ENCODE data around the gene THSD7B.
"Not testable (repeated sequence)": the region's sequence is repeated elsewhere in the genome, so short reads cannot be mapped to it uniquely, and the experiment has no call there.

Gene THSD7B

DNA sequence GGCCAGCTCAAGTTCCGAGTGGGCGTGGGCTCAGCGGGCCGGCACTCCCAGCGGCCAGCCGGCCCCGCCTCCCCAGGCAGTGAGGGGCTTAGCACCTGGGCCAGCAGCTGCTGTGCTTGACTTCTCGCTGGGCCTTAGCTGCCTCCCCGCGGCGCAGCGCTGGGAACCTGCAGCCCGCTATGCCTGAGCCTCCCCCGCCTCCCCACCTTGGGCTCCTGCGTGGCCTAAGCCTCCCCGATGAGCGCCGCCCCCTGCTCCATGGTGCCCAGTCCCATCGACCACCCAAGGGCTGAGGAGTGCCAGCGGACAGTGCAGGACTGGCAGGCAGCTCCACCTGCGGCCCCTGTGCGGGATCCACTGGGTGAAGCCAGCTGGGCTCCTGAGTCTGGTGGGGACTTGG lies 6.8 kb upstream of the THSD7B start:
- not testable (repeated sequence) for H3K9me3 ChIP-seq (replicated peaks in 1 of 2; ENCODE audit: control insufficient read depth in 2 of 2, insufficient read depth in 1 of 2, low read depth in 1 of 2, low read length in 2 of 2); H3K4me3 ChIP-seq (ENCODE audit: low read length in 2 of 2); H3K36me3 ChIP-seq (replicated peaks in 1 of 2; ENCODE audit: control insufficient read depth in 2 of 2, insufficient read depth in 2 of 2, low read length in 2 of 2); H3K27ac ChIP-seq (replicated peaks; ENCODE audit: low read length); H3K4me2 ChIP-seq (ENCODE audit: insufficient read depth, low read length, poor library complexity, severe bottlenecking); H3K9ac ChIP-seq (ENCODE audit: low read depth, low read length, poor library complexity); H2BK5ac ChIP-seq (ENCODE audit: low read length); H2BK120ac ChIP-seq (ENCODE audit: low read depth, low read length); H3K4ac ChIP-seq (ENCODE audit: low read length); H3K79me1 ChIP-seq (ENCODE audit: low read depth, low read length); H3K4me1 ChIP-seq (ENCODE audit: control insufficient read depth in 2 of 2, insufficient read depth in 1 of 2, low read depth in 1 of 2, low read length in 2 of 2); H2BK15ac ChIP-seq (ENCODE audit: low read length); H2BK12ac ChIP-seq (ENCODE audit: low read length); H4K91ac ChIP-seq (ENCODE audit: low read depth, low read length, poor library complexity); DNase-seq (ENCODE audit: low spot score); H3K14ac ChIP-seq (ENCODE audit: low read length); H2AFZ ChIP-seq (ENCODE audit: low read length); H4K8ac ChIP-seq (ENCODE audit: low read depth, low read length); H3K23ac ChIP-seq (ENCODE audit: low read depth, low read length, poor library complexity); H2AK5ac ChIP-seq (ENCODE audit: low read depth, low read length); H3K18ac ChIP-seq (ENCODE audit: low read length)
- H3K27me3 ChIP-seq (ENCODE audit: control insufficient read depth in 3 of 3, insufficient read depth in 3 of 3, low read depth in 1 of 3, low read length in 3 of 3), result peaks cover 0 to 12% (median 2%) of the 10 kb centered on the region in 3 experiments
- no CpG with 5 or more reads among the region's 22 CpGs for WGBS, 2 donors (ENCODE audit: extremely low coverage in 2 of 2, insufficient read length in 2 of 2, insufficient replicate concordance in 1 of 2)

DNA sequence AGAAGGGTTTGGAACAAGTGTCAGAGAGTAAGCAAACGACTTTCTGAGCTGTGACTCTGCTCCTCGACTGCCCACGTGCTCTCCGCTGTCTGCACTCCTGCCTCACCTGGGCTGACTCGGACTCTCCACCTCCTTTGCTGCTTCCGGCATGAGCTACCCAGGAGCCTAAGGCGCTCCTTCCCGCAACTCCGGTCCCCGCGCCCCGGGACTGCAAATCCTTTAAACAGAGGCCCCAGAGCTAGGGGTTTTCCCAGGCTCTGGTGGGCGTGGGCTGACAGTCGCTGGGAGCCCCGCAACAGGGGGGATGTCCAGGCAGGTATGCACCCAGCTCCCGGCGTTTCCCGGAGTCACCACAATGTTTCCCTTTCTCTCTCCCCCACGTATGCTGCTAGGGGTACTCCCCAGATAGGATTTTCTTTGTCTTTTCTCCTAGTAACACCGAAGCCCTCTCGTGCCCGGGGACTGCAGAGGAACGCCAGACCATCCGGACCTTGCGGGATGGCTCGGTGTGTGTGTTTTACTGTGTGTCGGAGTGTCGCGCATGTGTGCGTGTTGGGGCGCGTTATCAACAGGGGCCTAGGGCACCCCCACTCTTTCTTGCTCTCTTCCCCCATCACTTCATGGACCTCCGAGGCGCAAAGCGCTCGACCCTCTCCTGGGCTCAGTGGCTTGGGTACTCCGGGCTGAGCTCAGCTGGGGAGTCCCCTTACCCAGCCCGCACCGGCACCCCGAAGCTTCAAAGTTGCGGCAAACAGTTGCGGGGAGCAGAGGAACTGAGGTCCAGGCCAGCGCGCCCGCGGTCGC lies 691 bp upstream of the THSD7B start:
- Histone ChIP-seq H4K8ac (ENCODE audit: low read depth, low read length) (no peak overlapping the region), H3K9ac (ENCODE audit: low read depth, low read length, poor library complexity) (peak overlapping the region; percentile 82), H3K27me3 (ENCODE audit: control insufficient read depth in 3 of 3, insufficient read depth in 3 of 3, low read depth in 1 of 3, low read length in 3 of 3) (peaks cover 13 to 72% (median 36%) of the 10 kb centered on the region in 3 experiments), H2AK5ac (ENCODE audit: low read depth, low read length) (no peak overlapping the region), H2BK120ac (ENCODE audit: low read depth, low read length) (no peak overlapping the region), H2BK12ac (ENCODE audit: low read length) (peak overlapping the region; percentile 43), H3K4ac (ENCODE audit: low read length) (no peak overlapping the region), H3K14ac (ENCODE audit: low read length) (no peak overlapping the region), H2AFZ (ENCODE audit: low read length) (peak overlapping the region; percentile 80), H3K27ac (replicated peaks; ENCODE audit: low read length) (no peak overlapping the region), H3K9me3 (replicated peaks in 1 of 2; ENCODE audit: control insufficient read depth in 2 of 2, insufficient read depth in 1 of 2, low read depth in 1 of 2, low read length in 2 of 2) (no peaks in the 10 kb centered on the region), H3K4me2 (ENCODE audit: insufficient read depth, low read length, poor library complexity, severe bottlenecking) (peak overlapping the region; percentile 100), H3K4me1 (ENCODE audit: control insufficient read depth in 2 of 2, insufficient read depth in 1 of 2, low read depth in 1 of 2, low read length in 2 of 2) (peaks cover 2 to 6% of the 10 kb centered on the region in 2 donors), H3K23ac (ENCODE audit: low read depth, low read length, poor library complexity) (peak overlapping the region; percentile 32), H2BK15ac (ENCODE audit: low read length) (no peak overlapping the region), H3K79me1 (ENCODE audit: low read depth, low read length) (no peaks in the 10 kb centered on the region), H3K36me3 (replicated peaks in 1 of 2; ENCODE audit: control insufficient read depth in 2 of 2, insufficient read depth in 2 of 2, low read length in 2 of 2) (no peaks in the 10 kb centered on the region), H2BK5ac (ENCODE audit: low read length) (no peak overlapping the region), H4K91ac (ENCODE audit: low read depth, low read length, poor library complexity) (no peak overlapping the region), H3K18ac (ENCODE audit: low read length) (peak overlapping the region; percentile 86), H3K4me3 (ENCODE audit: low read length in 2 of 2) (peak overlapping the region in 1 of 2 donors; percentile 92)
- WGBS, 2 donors (ENCODE audit: extremely low coverage in 2 of 2, insufficient read length in 2 of 2, insufficient replicate concordance in 1 of 2), result no CpG with 5 or more reads among the region's 47 CpGs
- DNase-seq (ENCODE audit: low spot score), result peak; percentile 12

DNA sequence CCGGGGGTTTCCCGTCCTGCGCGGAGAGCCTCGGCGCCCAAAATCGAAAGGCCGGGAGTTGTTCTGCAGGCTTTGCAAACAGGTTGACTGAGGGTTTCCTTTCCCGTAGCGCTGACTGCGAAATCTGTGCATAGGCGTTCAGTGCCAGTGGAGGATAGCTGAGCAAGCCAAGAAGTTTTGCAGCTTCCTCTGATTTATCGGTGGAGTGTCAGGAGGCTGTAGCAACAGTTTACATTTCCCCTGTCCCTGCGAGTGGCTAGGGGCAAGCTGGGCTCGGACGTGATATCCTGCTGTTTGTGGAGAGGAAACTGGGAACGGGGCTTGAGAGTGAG lies 694 bp downstream of the THSD7B start:
- Histone ChIP-seq H3K18ac (ENCODE audit: low read length) (peak overlapping the region; percentile 84), H3K36me3 (replicated peaks in 1 of 2; ENCODE audit: control insufficient read depth in 2 of 2, insufficient read depth in 2 of 2, low read length in 2 of 2) (no peaks in the 10 kb centered on the region), H2BK5ac (ENCODE audit: low read length) (no peak overlapping the region), H4K8ac (ENCODE audit: low read depth, low read length) (no peak overlapping the region), H3K27me3 (ENCODE audit: control insufficient read depth in 3 of 3, insufficient read depth in 3 of 3, low read depth in 1 of 3, low read length in 3 of 3) (peaks cover 13 to 72% (median 36%) of the 10 kb centered on the region in 3 experiments), H3K23ac (ENCODE audit: low read depth, low read length, poor library complexity) (no peak overlapping the region), H2BK15ac (ENCODE audit: low read length) (no peak overlapping the region), H3K27ac (replicated peaks; ENCODE audit: low read length) (no peak overlapping the region), H3K4me3 (ENCODE audit: low read length in 2 of 2) (peak overlapping the region in 1 of 2 donors; percentile 92), H3K4me2 (ENCODE audit: insufficient read depth, low read length, poor library complexity, severe bottlenecking) (peak overlapping the region; percentile 100), H3K4me1 (ENCODE audit: control insufficient read depth in 2 of 2, insufficient read depth in 1 of 2, low read depth in 1 of 2, low read length in 2 of 2) (peaks cover 2 to 6% of the 10 kb centered on the region in 2 donors), H3K9ac (ENCODE audit: low read depth, low read length, poor library complexity) (no peak overlapping the region), H3K9me3 (replicated peaks in 1 of 2; ENCODE audit: control insufficient read depth in 2 of 2, insufficient read depth in 1 of 2, low read depth in 1 of 2, low read length in 2 of 2) (no peaks in the 10 kb centered on the region), H2AK5ac (ENCODE audit: low read depth, low read length) (no peak overlapping the region), H2BK12ac (ENCODE audit: low read length) (no peak overlapping the region), H4K91ac (ENCODE audit: low read depth, low read length, poor library complexity) (no peak overlapping the region), H3K4ac (ENCODE audit: low read length) (no peak overlapping the region), H3K79me1 (ENCODE audit: low read depth, low read length) (no peaks in the 10 kb centered on the region), H2AFZ (ENCODE audit: low read length) (peak overlapping the region; percentile 80), H3K14ac (ENCODE audit: low read length) (no peak overlapping the region), H2BK120ac (ENCODE audit: low read depth, low read length) (no peak overlapping the region)
- WGBS, 2 donors (ENCODE audit: extremely low coverage in 2 of 2, insufficient read length in 2 of 2, insufficient replicate concordance in 1 of 2), result no CpG with 5 or more reads among the region's 17 CpGs
- DNase-seq (ENCODE audit: low spot score), result no peak

DNA sequence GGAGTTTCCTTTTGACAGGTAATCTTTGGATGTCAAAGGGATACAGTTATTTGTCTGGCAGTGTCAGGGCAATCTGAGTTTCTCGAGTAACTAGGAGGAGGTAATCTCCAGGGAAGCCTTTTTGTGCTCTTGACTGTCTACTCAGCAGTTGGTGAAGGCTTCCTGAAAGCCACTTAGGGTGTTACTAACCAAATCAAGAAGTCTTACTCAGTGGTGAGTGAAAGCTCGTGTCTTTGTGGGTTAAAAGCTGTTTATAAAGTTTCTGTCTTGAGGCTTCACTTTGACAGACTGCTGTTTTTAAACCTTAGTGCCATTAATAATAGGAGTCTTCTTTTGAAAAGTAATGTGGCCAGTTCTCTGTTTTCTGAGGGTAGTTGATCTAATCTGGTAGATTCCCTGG lies 1.7 kb downstream of the THSD7B start:
- Histone ChIP-seq H3K27ac (replicated peaks; ENCODE audit: low read length) (no peak overlapping the region), H3K18ac (ENCODE audit: low read length) (no peak overlapping the region), H2BK120ac (ENCODE audit: low read depth, low read length) (no peak overlapping the region), H3K36me3 (replicated peaks in 1 of 2; ENCODE audit: control insufficient read depth in 2 of 2, insufficient read depth in 2 of 2, low read length in 2 of 2) (no peaks in the 10 kb centered on the region), H2BK12ac (ENCODE audit: low read length) (no peak overlapping the region), H3K4me1 (ENCODE audit: control insufficient read depth in 2 of 2, insufficient read depth in 1 of 2, low read depth in 1 of 2, low read length in 2 of 2) (peaks cover 2 to 6% of the 10 kb centered on the region in 2 donors), H4K91ac (ENCODE audit: low read depth, low read length, poor library complexity) (no peak overlapping the region), H3K23ac (ENCODE audit: low read depth, low read length, poor library complexity) (no peak overlapping the region), H3K4ac (ENCODE audit: low read length) (no peak overlapping the region), H3K9ac (ENCODE audit: low read depth, low read length, poor library complexity) (no peak overlapping the region), H3K14ac (ENCODE audit: low read length) (no peak overlapping the region), H3K4me3 (ENCODE audit: low read length in 2 of 2) (peak overlapping the region in 1 of 2 donors; percentile 69), H2AFZ (ENCODE audit: low read length) (no peak overlapping the region), H4K8ac (ENCODE audit: low read depth, low read length) (no peak overlapping the region), H2AK5ac (ENCODE audit: low read depth, low read length) (no peak overlapping the region), H3K4me2 (ENCODE audit: insufficient read depth, low read length, poor library complexity, severe bottlenecking) (no peak overlapping the region), H2BK15ac (ENCODE audit: low read length) (no peak overlapping the region), H2BK5ac (ENCODE audit: low read length) (no peak overlapping the region), H3K79me1 (ENCODE audit: low read depth, low read length) (no peaks in the 10 kb centered on the region), H3K27me3 (ENCODE audit: control insufficient read depth in 3 of 3, insufficient read depth in 3 of 3, low read depth in 1 of 3, low read length in 3 of 3) (peaks cover 13 to 72% (median 36%) of the 10 kb centered on the region in 3 experiments), H3K9me3 (replicated peaks in 1 of 2; ENCODE audit: control insufficient read depth in 2 of 2, insufficient read depth in 1 of 2, low read depth in 1 of 2, low read length in 2 of 2) (no peaks in the 10 kb centered on the region)
- no peak for DNase-seq (ENCODE audit: low spot score)
- WGBS, 2 donors (ENCODE audit: extremely low coverage in 2 of 2, insufficient read length in 2 of 2, insufficient replicate concordance in 1 of 2), result no CpG with 5 or more reads among the region's 2 CpGs
